Natural killer cell treated with Interleukin-12 subunit alpha and Interleukin-12 subunit beta and Interleukin-15 and Interleukin-18, amount 100 ng/mL, for 72 hours (primary cell): ENCODE results near the gene NIBAN1. TPM values are rescaled to one million over a fixed set of nuclear protein-coding genes. Genes with fewer than 3 reads are reported as not detected.

ENCODE experiments used
- ATAC-seq, 2 donors: fragments of 150-1000 bp; cut with Tn5 transposase in 1 of 2; sonication (Bioruptor Pico), chemical (Tn5 transposase) in 1 of 2; 2 replicates each; pipeline ENCODE4 v1.10.0; 2021
- DNase-seq: peaks from one replicate; pipeline ENCODE4 v3.0.0; 2022; ENCODE audit warnings: low spot score
- H3K27ac Mint-ChIP-seq, 2 donors: 1 replicate in 1 of 2; 2 replicates in 1 of 2; pipeline ENCODE4 v1.8.0; 2022; ENCODE audit warnings: mixed read lengths in 2 of 2, mild to moderate bottlenecking in 1 of 2, moderate library complexity in 1 of 2
- H3K27me3 Mint-ChIP-seq, 2 donors: 1 replicate in 1 of 2; 2 replicates in 1 of 2; pipeline ENCODE4 v1.8.0; 2022; ENCODE audit warnings: mixed read lengths in 2 of 2
- H3K36me3 Mint-ChIP-seq: one replicate; pipeline ENCODE4 v1.8.0; 2022; ENCODE audit warnings: mixed read lengths
- H3K4me1 Mint-ChIP-seq, 2 donors: 1 replicate in 1 of 2; 2 replicates in 1 of 2; pipeline ENCODE4 v1.8.0; 2022; ENCODE audit warnings: low read depth in 2 of 2, mixed read lengths in 2 of 2, mild to moderate bottlenecking in 1 of 2
- H3K4me3 Mint-ChIP-seq: one replicate; pipeline ENCODE4 v1.8.0; 2022; ENCODE audit warnings: mixed read lengths
- H3K9me3 Mint-ChIP-seq: 2 replicates; pipeline ENCODE4 v1.8.0; 2022; ENCODE audit warnings: mixed read lengths
- total RNA-seq, 2 donors: library from RNA; stranded (reverse); gene quantifications; one replicate each; pipeline ENCODE4 v1.2.3, GENCODE V29; 2022

NIBAN1 gene
- total RNA-seq, 2 donors from 2014 or later: 133 to 182 TPM

DNA sequence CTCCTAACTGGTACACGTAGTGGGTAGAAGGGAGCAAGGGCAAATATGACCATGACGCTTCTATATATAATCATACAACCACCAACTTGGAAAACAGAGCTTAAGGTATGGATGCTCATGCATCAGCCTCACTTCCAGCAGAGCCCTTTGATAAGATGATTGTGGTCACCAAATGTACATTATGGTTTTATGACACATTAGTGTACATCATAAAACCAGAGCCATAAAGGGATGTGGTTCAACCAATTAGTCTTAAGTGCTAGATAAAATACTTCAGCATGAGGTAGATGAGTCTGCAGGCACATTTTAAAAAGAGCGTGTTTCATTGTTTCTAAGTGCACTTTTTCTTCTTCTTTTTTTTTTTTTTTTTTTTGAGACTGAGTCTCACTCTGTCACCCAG, 43.7 kb downstream of the NIBAN1 start:
- Mint-ChIP-seq H3K27ac (peak overlapping the region; percentile 26 to 65), H3K4me3 (peak overlapping the region; percentile 24), H3K9me3 (no peaks in the 10 kb centered on the region), H3K4me1 (peaks cover 26 to 41% of the 10 kb centered on the region in 2 donors), H3K36me3 (peaks cover 18% of the 10 kb centered on the region), H3K27me3 (no peaks in the 10 kb centered on the region)
- DNase-seq: no peak
- peak; percentile 78 to 93 for ATAC-seq

- ATAC-seq (no peak), DNase-seq (no peak)
- Mint-ChIP-seq H3K4me1 (peaks cover 26 to 42% of the 10 kb centered on the region in 2 donors), H3K36me3 (peaks cover 19% of the 10 kb centered on the region), H3K27ac (peak overlapping the region; percentile 26 to 65), H3K27me3 (no peaks in the 10 kb centered on the region), H3K4me3 (peak overlapping the region; percentile 24), H3K9me3 (peaks cover under 1% of the 10 kb centered on the region)
These were observed 44.1 kb downstream of the NIBAN1 start for GRCh38 chr1:184930232-184930631.

DNA sequence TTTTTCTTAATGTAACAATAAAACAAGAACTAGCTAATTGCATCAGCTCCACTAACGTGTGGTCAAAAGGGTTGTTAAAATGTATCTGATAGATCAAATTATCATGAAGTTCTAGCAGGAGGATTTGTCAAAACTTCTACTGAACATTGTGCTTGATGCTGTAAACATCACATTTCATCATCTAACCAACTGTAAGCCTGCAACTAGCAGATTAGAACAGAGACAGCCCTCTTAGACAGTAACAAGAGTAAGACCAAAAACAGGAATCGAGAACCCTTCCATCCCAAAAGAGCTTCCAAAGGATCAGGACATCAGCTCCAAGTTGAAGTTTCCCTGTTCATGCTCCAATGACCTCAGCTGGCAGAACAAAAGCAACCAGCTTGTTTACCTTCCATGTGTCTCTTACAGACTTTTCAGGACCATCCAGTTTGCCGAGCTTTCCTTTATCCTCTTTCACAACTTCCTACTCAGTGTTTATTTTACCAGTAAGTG, 44.6 kb downstream of the NIBAN1 start:
- H3K9me3 Mint-ChIP-seq: peaks cover 5% of the 10 kb centered on the region
- peak overlapping the region; percentile 24 for H3K4me3 Mint-ChIP-seq
- H3K27me3 Mint-ChIP-seq: no peaks in the 10 kb centered on the region
- H3K36me3 Mint-ChIP-seq: peaks cover 24% of the 10 kb centered on the region
- H3K27ac Mint-ChIP-seq: peak overlapping the region; percentile 26 to 65
- no peak for ATAC-seq
- H3K4me1 Mint-ChIP-seq: peaks cover 31 to 47% of the 10 kb centered on the region in 2 donors
- no peak for DNase-seq

- Mint-ChIP-seq H3K9me3 (peaks cover 5% of the 10 kb centered on the region), H3K27me3 (no peaks in the 10 kb centered on the region), H3K4me1 (peaks cover 38 to 43% of the 10 kb centered on the region in 2 donors), H3K36me3 (peaks cover 20% of the 10 kb centered on the region), H3K4me3 (no peak overlapping the region), H3K27ac (no peak overlapping the region)
- ATAC-seq: no peak
- no peak for DNase-seq
These were observed 45.9 kb downstream of the NIBAN1 start for GRCh38 chr1:184928394-184928793.

Other genes with a start within 250 kb of the NIBAN1 start
- 10 to 100 TPM; 21.5 to 33.6 TPM for gene EDEM3, start 219.7 kb downstream of the NIBAN1 start, total RNA-seq
- 10 to 100 TPM; 20.8 to 25.4 TPM for gene RNF2, start 71.0 kb upstream of the NIBAN1 start, total RNA-seq
- 10 to 100 TPM; 10.6 to 15.0 TPM for gene TRMT1L, start 182.4 kb upstream of the NIBAN1 start, total RNA-seq
- gene SWT1, start 182.7 kb upstream of the NIBAN1 start, total RNA-seq: 1 to 10 TPM; 2.2 to 2.3 TPM